T-helper 17 cell (primary cell): Measurements from ENCODE around the gene RGPD3. TPM values are rescaled to one million over a fixed set of nuclear protein-coding genes. Genes with fewer than 3 reads are reported as not detected.

Source experiments
- ATAC-seq: fragments of 150-1000 bp; cut with Tn5 transposase; 2 replicates; pipeline ENCODE4 v1.10.0; 2021; ENCODE audit warnings: mild to moderate bottlenecking, moderate library complexity
- DNase-seq, 3 donors: peaks; one replicate each; pipeline versions ENCODE4 v3.0.0 to v3.0.0-alpha.2; 2020 to 2021
- H3K9me3 ChIP-seq: one replicate; pipeline ENCODE4 v1.7.0; 2013; ENCODE audit warnings: low read length, mild to moderate bottlenecking; ENCODE audit not compliant: control insufficient read depth, poor library complexity, severe bottlenecking
- H3K27ac Mint-ChIP-seq: one replicate; pipeline ENCODE4 v1.8.0; 2022; ENCODE audit warnings: mild to moderate bottlenecking, moderate library complexity, mixed read lengths
- H3K27me3 Mint-ChIP-seq: one replicate; pipeline ENCODE4 v1.8.0; 2022; ENCODE audit warnings: mixed read lengths
- H3K36me3 Mint-ChIP-seq: one replicate; pipeline ENCODE4 v1.8.0; 2022; ENCODE audit warnings: low read depth, mixed read lengths
- H3K4me1 Mint-ChIP-seq: one replicate; pipeline ENCODE4 v1.8.0; 2022; ENCODE audit warnings: mild to moderate bottlenecking, mixed read lengths
- H3K4me3 Mint-ChIP-seq: one replicate; pipeline ENCODE4 v1.8.0; 2022; ENCODE audit warnings: mild to moderate bottlenecking, moderate library complexity, mixed read lengths
- total RNA-seq, 4 donors: library from RNA in 2 of 4; stranded (reverse) in 2 of 4; gene quantifications; one replicate each; pipeline ENCODE4 v1.2.3 and lab custom pipeline; 2022 to 2026

Gene RGPD3
- total RNA-seq, 2 donors from 2014 or later = 0.21 to 0.37 TPM

DNA sequence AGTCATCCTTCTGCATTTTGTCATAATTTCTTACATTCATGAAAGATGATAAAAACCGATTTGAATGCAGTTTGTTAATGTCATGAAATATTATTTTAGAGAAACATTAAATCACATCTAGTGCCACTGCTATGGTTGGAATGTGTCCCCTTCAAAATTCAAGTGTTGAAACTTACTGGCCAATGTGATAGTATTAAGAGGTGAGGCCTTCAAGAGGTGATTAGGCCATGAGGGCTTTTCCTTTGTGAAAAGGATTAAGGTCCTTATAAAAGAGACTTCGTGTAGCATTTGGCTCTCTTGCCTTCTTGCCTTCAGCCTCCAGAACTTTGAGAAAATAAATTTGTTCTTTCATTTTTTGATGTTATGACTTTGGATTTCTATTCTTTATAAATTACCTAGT is 117.2 kb downstream of the RGPD3 start:
- H3K27me3 Mint-ChIP-seq = peaks cover 16% of the 10 kb centered on the region
- no peak overlapping the region for H3K4me3 Mint-ChIP-seq
- DNase-seq (no peak), ATAC-seq (no peak)
- no peaks in the 10 kb centered on the region for H3K9me3 ChIP-seq
- no peaks in the 10 kb centered on the region for H3K36me3 Mint-ChIP-seq
- peaks cover 17% of the 10 kb centered on the region for H3K4me1 Mint-ChIP-seq
- no peak overlapping the region for H3K27ac Mint-ChIP-seq

- Mint-ChIP-seq H3K4me1 (peaks cover 14% of the 10 kb centered on the region), H3K27ac (no peak overlapping the region), H3K4me3 (no peak overlapping the region), H3K27me3 (no peaks in the 10 kb centered on the region), H3K36me3 (no peaks in the 10 kb centered on the region)
- no peaks in the 10 kb centered on the region for H3K9me3 ChIP-seq
- DNase-seq (no peak), ATAC-seq (no peak)
Measured at GRCh38 chr2:106344302-106344701, 123.9 kb downstream of the RGPD3 start.

GRCh38 chr2:106343274-106343673 is 124.9 kb downstream of the RGPD3 start:
- H3K9me3 ChIP-seq = no peaks in the 10 kb centered on the region
- ATAC-seq = no peak
- Mint-ChIP-seq H3K27ac (no peak overlapping the region), H3K4me3 (no peak overlapping the region), H3K4me1 (peaks cover 7% of the 10 kb centered on the region), H3K27me3 (no peaks in the 10 kb centered on the region), H3K36me3 (no peaks in the 10 kb centered on the region)
- DNase-seq = no peak

DNA sequence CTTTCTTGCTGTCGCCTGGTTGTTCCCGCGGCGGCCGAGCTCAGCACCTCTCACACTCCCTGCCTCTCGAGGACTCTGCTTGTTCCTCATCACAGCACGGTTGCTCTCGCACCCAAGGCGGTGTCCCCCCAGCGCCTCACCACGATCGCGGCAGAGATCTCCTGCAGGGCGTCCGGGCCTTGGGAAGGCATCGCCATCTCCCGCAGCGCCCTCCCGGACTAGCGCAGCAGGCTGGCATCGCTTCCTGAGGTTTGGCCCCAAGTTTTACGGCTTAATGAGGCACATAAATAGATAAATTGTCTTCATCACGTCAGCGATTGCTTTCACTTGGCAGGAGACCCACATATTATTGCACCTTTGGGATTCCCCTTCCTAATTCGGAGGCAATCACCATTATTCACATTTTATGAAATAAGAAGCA is 125.4 kb downstream of the RGPD3 start:
- Mint-ChIP-seq H3K4me1 (peaks cover 3% of the 10 kb centered on the region), H3K4me3 (no peak overlapping the region), H3K36me3 (no peaks in the 10 kb centered on the region), H3K27ac (no peak overlapping the region), H3K27me3 (no peaks in the 10 kb centered on the region)
- H3K9me3 ChIP-seq = no peaks in the 10 kb centered on the region
- DNase-seq (no peak), ATAC-seq (no peak)

DNA sequence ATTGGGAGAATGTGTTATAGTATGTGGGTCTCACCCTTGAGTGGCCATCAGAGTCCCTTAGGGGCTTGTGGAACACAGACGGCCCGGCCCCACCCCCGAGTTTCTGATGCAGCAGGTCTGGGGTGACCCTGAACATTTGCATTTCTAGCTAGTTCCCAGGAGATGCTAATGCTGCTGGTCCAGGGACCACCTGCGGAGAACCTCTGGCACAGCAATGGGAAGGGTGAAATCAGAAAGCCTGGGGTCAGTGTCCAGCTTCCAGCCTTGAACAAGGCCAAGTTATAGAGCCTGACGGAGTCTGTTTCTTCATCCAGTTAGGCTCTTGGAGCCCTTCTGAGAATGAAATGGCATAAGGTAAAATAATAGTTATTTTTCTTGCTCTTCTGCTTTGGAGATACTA is 126.5 kb downstream of the RGPD3 start:
- no peaks in the 10 kb centered on the region for H3K27me3 Mint-ChIP-seq
- H3K9me3 ChIP-seq = no peaks in the 10 kb centered on the region
- no peaks in the 10 kb centered on the region for H3K4me1 Mint-ChIP-seq
- no peak for DNase-seq
- no peak overlapping the region for H3K27ac Mint-ChIP-seq
- H3K36me3 Mint-ChIP-seq = no peaks in the 10 kb centered on the region
- ATAC-seq = no peak
- H3K4me3 Mint-ChIP-seq = no peak overlapping the region

Other genes starting within 250 kb of the RGPD3 start
- not detected for gene CD8B2, start 19.0 kb upstream of the RGPD3 start, total RNA-seq